PC-3 (cell line): ENCODE data around the gene CABLES1. TPM values are rescaled to one million over a fixed set of nuclear protein-coding genes. Genes with fewer than 3 reads are reported as not detected.

ENCODE experiments used
- ATAC-seq: fragments of 200-7000 bp; cut with Tn5 transposase; 2 replicates; pipeline ENCODE4 v1.9.1; 2020; ENCODE audit warnings: mild to moderate bottlenecking, moderate library complexity
- BruUV-seq: library from RNA; stranded (reverse); fragments of 400-500 nt; replicated peaks from 2 replicates; lab custom pipeline; 2021; lab: Mats Ljungman, UMichigan
- CTCF ChIA-PET: fragments of 300-600 bp; sonication (Branson Sonifier 250); formaldehyde crosslinking; loops from one replicate; lab custom pipeline; 2022; ENCODE audit warnings: antibody characterized with exemption; lab: Charles Lee
- POLR2A ChIA-PET: fragments of 300-600 bp; sonication (Branson Sonifier 250); formaldehyde crosslinking; loops from one replicate; lab custom pipeline; 2022; ENCODE audit warnings: antibody characterized with exemption; ENCODE audit not compliant: unreplicated experiment; lab: Charles Lee
- DNase-seq: peaks from one replicate; pipeline ENCODE4 v3.0.0-alpha.2; 2015
- H2AFZ ChIP-seq: fragments of 300-600 bp; sonication (generic); 2 replicates; pipeline ENCODE4 v1.6.0; 2016; ENCODE audit warnings: antibody characterized with exemption, low read length
- H3F3A ChIP-seq: fragments of 300-600 bp; sonication (generic); one replicate; pipeline ENCODE4 v1.6.0; 2017; ENCODE audit warnings: antibody characterized with exemption, low read length, control low read depth, mild to moderate bottlenecking; ENCODE audit not compliant: unreplicated experiment
- H3K27ac ChIP-seq: fragments of 300-600 bp; sonication (generic); 2 replicates; pipeline ENCODE4 v1.5.1; 2016; ENCODE audit warnings: mild to moderate bottlenecking, low read length
- H3K27me3 ChIP-seq: fragments of 300-600 bp; sonication (generic); 2 replicates; pipeline ENCODE4 v1.6.1; 2016; ENCODE audit warnings: low read length, mixed read lengths
- H3K36me3 ChIP-seq: fragments of 300-600 bp; sonication (generic); 2 replicates; pipeline ENCODE4 v1.6.1; 2016; ENCODE audit warnings: low read depth, mixed run types, low read length, mixed read lengths
- H3K4me1 ChIP-seq: fragments of 300-600 bp; sonication (generic); 2 replicates; pipeline ENCODE4 v1.5.1; 2016; ENCODE audit warnings: low read length; ENCODE audit not compliant: insufficient read depth
- H3K4me2 ChIP-seq: fragments of 300-600 bp; sonication (generic); 2 replicates; pipeline ENCODE4 v1.6.0; 2016; ENCODE audit warnings: low read length
- H3K4me3 ChIP-seq: fragments of 300-600 bp; sonication (generic); 2 replicates; pipeline ENCODE4 v1.5.1; 2016; ENCODE audit warnings: mild to moderate bottlenecking, low read length, mixed read lengths
- H3K79me2 ChIP-seq: fragments of 300-600 bp; sonication (generic); 2 replicates; pipeline ENCODE4 v1.6.1; 2017; ENCODE audit warnings: low read length, mixed read lengths
- H3K9ac ChIP-seq: fragments of 300-600 bp; sonication (generic); 2 replicates; pipeline ENCODE4 v1.6.0; 2016; ENCODE audit warnings: mild to moderate bottlenecking, low read length
- H3K9me2 ChIP-seq: fragments of 300-600 bp; sonication (generic); replicated peaks from 2 replicates; pipeline ENCODE4 v1.6.1; 2016; ENCODE audit warnings: mixed run types, low read length, mixed read lengths
- H3K9me3 ChIP-seq: fragments of 300-600 bp; sonication (generic); 2 replicates; pipeline ENCODE4 v1.6.1; 2016; ENCODE audit warnings: low read length, mixed read lengths
- H4K20me1 ChIP-seq: fragments of 300-600 bp; sonication (generic); 2 replicates; pipeline ENCODE4 v1.6.1; 2016; ENCODE audit warnings: low read length, mixed read lengths
- CTCF ChIP-seq: fragments of 300-600 bp; sonication (generic); conservative IDR thresholded peaks from 2 replicates; pipeline ENCODE4 v1.5.1; 2017; ENCODE audit warnings: antibody characterized with exemption, low read depth, mild to moderate bottlenecking, low read length
- EZH2 ChIP-seq: fragments of 300-600 bp; sonication (generic); IDR thresholded peaks from one replicate; pipeline ENCODE4 v1.6.1; 2017; ENCODE audit warnings: antibody characterized with exemption, mild to moderate bottlenecking, low read length; ENCODE audit not compliant: unreplicated experiment
- EZH2phosphoT487 ChIP-seq: fragments of 300-600 bp; sonication (generic); IDR thresholded peaks from 2 replicates; pipeline ENCODE4 v1.6.1; 2018; ENCODE audit warnings: mild to moderate bottlenecking, antibody characterized with exemption, low read length, borderline replicate concordance
- intact Hi-C: fragments of 100-400 bp; cut with micrococcal nuclease; formaldehyde crosslinking; loops from 2 replicates; pipeline ENCODE4 v1.9.0; 2023
- total RNA-seq: library from RNA; depleted of rRNA; stranded (reverse); fragments of >200 nt; gene quantifications from 2 replicates; pipeline ENCODE4 v1.2.3, GENCODE V29; 2014

Gene CABLES1
- total RNA-seq, 1 experiment from 2014 or later, result 18.6 TPM

GRCh38 chr18:23209031-23209430 is 73.7 kb downstream of the CABLES1 start:
- peak overlapping the region; percentile 56 for H3K27ac ChIP-seq
- no peaks in the 10 kb centered on the region for H3K9me2 ChIP-seq
- H2AFZ ChIP-seq, result no peak overlapping the region
- no TSS peak for BruUV-seq
- TF ChIP-seq EZH2phosphoT487 (no peak), EZH2 (no peak)
- ChIA-PET POLR2A (interaction anchor here (0.6 kb wide), 1 partner anchor 687 kb away, joined by 5 read pairs; no protein-coding TSS in a partner anchor), CTCF (no interaction called here)
- H3K36me3 ChIP-seq, result peaks cover 8% of the 10 kb centered on the region; the same call in 1 of the 2 replicates
- ATAC-seq (peak; percentile 87), DNase-seq (peak; percentile 71)
- intact Hi-C loops, result no loop called here
- H4K20me1 ChIP-seq, result no peaks in the 10 kb centered on the region
- no peak overlapping the region for H3K4me3 ChIP-seq
- no peaks in the 10 kb centered on the region for H3F3A ChIP-seq
- no peaks in the 10 kb centered on the region for H3K9me3 ChIP-seq
- no peaks in the 10 kb centered on the region for H3K79me2 ChIP-seq
- peaks cover 26% of the 10 kb centered on the region for H3K4me1 ChIP-seq
- H3K27me3 ChIP-seq, result no peaks in the 10 kb centered on the region
- H3K4me2 ChIP-seq, result no peak overlapping the region
- no peak overlapping the region for H3K9ac ChIP-seq

GRCh38 chr18:23209796-23210195 is 74.5 kb downstream of the CABLES1 start:
- no peak overlapping the region for H2AFZ ChIP-seq
- ChIA-PET CTCF (no interaction called here), POLR2A (no interaction called here)
- no peaks in the 10 kb centered on the region for H3K9me2 ChIP-seq
- H3K9me3 ChIP-seq, result no peaks in the 10 kb centered on the region
- H3K4me2 ChIP-seq, result no peak overlapping the region
- no peaks in the 10 kb centered on the region for H3K79me2 ChIP-seq
- no peaks in the 10 kb centered on the region for H3K27me3 ChIP-seq
- no peak overlapping the region for H3K27ac ChIP-seq
- no peak for ATAC-seq
- intact Hi-C loops, result no loop called here
- no peak for TF ChIP-seq EZH2phosphoT487
- TF ChIP-seq CTCF, result no peak
- TF ChIP-seq EZH2, result no peak
- no TSS peak for BruUV-seq
- H4K20me1 ChIP-seq, result no peaks in the 10 kb centered on the region
- no peak overlapping the region for H3K4me3 ChIP-seq
- peaks cover 8% of the 10 kb centered on the region; the same call in 1 of the 2 replicates for H3K36me3 ChIP-seq
- H3K4me1 ChIP-seq, result peaks cover 26% of the 10 kb centered on the region
- H3K9ac ChIP-seq, result no peak overlapping the region
- DNase-seq, result no peak
- no peaks in the 10 kb centered on the region for H3F3A ChIP-seq

- POLR2A ChIA-PET, result no interaction called here
- H4K20me1 ChIP-seq, result no peaks in the 10 kb centered on the region
- TF ChIP-seq EZH2 (no peak), EZH2phosphoT487 (no peak), CTCF (no peak)
- ATAC-seq, result no peak
- H3K4me2 ChIP-seq, result no peak overlapping the region
- no peaks in the 10 kb centered on the region for H3K79me2 ChIP-seq
- peaks cover 8% of the 10 kb centered on the region; the same call in 1 of the 2 replicates for H3K36me3 ChIP-seq
- no peaks in the 10 kb centered on the region for H3K9me3 ChIP-seq
- BruUV-seq, result no TSS peak
- H3K9me2 ChIP-seq, result no peaks in the 10 kb centered on the region
- H3K4me3 ChIP-seq, result no peak overlapping the region
- H3K27me3 ChIP-seq, result no peaks in the 10 kb centered on the region
- no peaks in the 10 kb centered on the region for H3F3A ChIP-seq
- CTCF ChIA-PET, result no interaction called here
- DNase-seq, result no peak
- intact Hi-C loops, result no loop called here
- H3K9ac ChIP-seq, result no peak overlapping the region
- no peak overlapping the region for H3K27ac ChIP-seq
- peaks cover 26% of the 10 kb centered on the region for H3K4me1 ChIP-seq
- no peak overlapping the region for H2AFZ ChIP-seq
Measured at GRCh38 chr18:23210526-23210925, 75.2 kb downstream of the CABLES1 start.
